BLaER1 treated with 17β-estradiol and CSF1 and Interleukin-3, amounts not matched to agents 10 nM and 100 nM (cell line): ENCODE measurements around the gene SH3GL1.

Experiments
- H3K27ac ChIP-seq, 11 experiments: shearing (Covaris generic); formaldehyde crosslinking; 2 replicates each; pipeline ENCODE4 v1.8.1; 2022
- H3K27me3 ChIP-seq, 11 experiments: shearing (Covaris generic); formaldehyde crosslinking; 2 replicates each; pipeline ENCODE4 v1.8.1; 2022
- H3K36me3 ChIP-seq, 11 experiments: shearing (Covaris generic); formaldehyde crosslinking; 2 replicates each; pipeline ENCODE4 v1.8.1; 2022
- H3K4me1 ChIP-seq, 10 experiments: shearing (Covaris generic); formaldehyde crosslinking; 2 replicates each; pipeline ENCODE4 v1.8.1; 2022
- H3K4me2 ChIP-seq, 11 experiments: shearing (Covaris generic); formaldehyde crosslinking; 2 replicates each; pipeline ENCODE4 v1.8.1; 2022
- H3K4me3 ChIP-seq, 10 experiments: shearing (Covaris generic); formaldehyde crosslinking; 2 replicates each; pipeline ENCODE4 v1.8.1; 2022
- H3K9ac ChIP-seq, 11 experiments: shearing (Covaris generic); formaldehyde crosslinking; 2 replicates each; pipeline ENCODE4 v1.8.1; 2022
- H3K9me3 ChIP-seq, 11 experiments: shearing (Covaris generic); formaldehyde crosslinking; replicated peaks in 1 of 11; 2 replicates each; pipeline ENCODE4 v1.8.1; 2022
- H4K20me1 ChIP-seq, 11 experiments: shearing (Covaris generic); formaldehyde crosslinking; 2 replicates each; pipeline ENCODE4 v1.8.1; 2022
- Cebpa-rat ChIP-seq, 11 experiments: shearing (Covaris generic); IDR thresholded peaks; 2 replicates each; pipeline ENCODE4 v1.8.1; 2022

The SH3GL1 gene

GRCh38 chr19:4428326-4428975 lies 28.1 kb upstream of the SH3GL1 start:
- H3K27ac ChIP-seq, result peak overlapping the region in 7 of 11 experiments; percentile 17 to 88 (median 77); a peak in 9 of 22 replicates
- H3K36me3 ChIP-seq, result peaks cover 36 to 100% (median 94%) of the 10 kb centered on the region in 11 experiments
- H3K4me1 ChIP-seq, result peaks cover 7 to 63% (median 46%) of the 10 kb centered on the region in 10 experiments; a peak in 18 of 20 replicates
- H3K4me2 ChIP-seq, result peak overlapping the region in 4 of 11 experiments; percentile 81 to 89 (median 88); a peak in 7 of 22 replicates
- H4K20me1 ChIP-seq, result peaks cover 0 to 46% (median 14%) of the 10 kb centered on the region in 11 experiments; a peak in 11 of 22 replicates
- no peak overlapping the region for H3K4me3 ChIP-seq
- H3K27me3 ChIP-seq, result no peaks in the 10 kb centered on the region
- peak overlapping the region in 7 of 11 experiments; percentile 7 to 73 (median 38); a peak in 10 of 22 replicates for H3K9ac ChIP-seq
- no peak for TF ChIP-seq Cebpa-rat (IDR thresholded peaks at IDR 0.05)
- no peaks in the 10 kb centered on the region for H3K9me3 ChIP-seq

- no peak overlapping the region; a peak in 1 of 22 replicates for H3K27ac ChIP-seq
- no peaks in the 10 kb centered on the region for H3K9me3 ChIP-seq
- peaks cover 0 to 44% (median 26%) of the 10 kb centered on the region in 10 experiments; a peak in 14 of 20 replicates for H3K4me1 ChIP-seq
- H3K9ac ChIP-seq, result no peak overlapping the region
- no peaks in the 10 kb centered on the region for H3K27me3 ChIP-seq
- peaks cover 0 to 40% (median 26%) of the 10 kb centered on the region in 11 experiments; a peak in 14 of 22 replicates for H4K20me1 ChIP-seq
- peaks cover 39 to 100% (median 94%) of the 10 kb centered on the region in 11 experiments for H3K36me3 ChIP-seq
- no peak for TF ChIP-seq Cebpa-rat (IDR thresholded peaks at IDR 0.05)
- no peak overlapping the region for H3K4me3 ChIP-seq
- no peak overlapping the region for H3K4me2 ChIP-seq
These were observed 25.2 kb upstream of the SH3GL1 start for GRCh38 chr19:4425537-4425936.

GRCh38 chr19:4423416-4424126 lies 23.2 kb upstream of the SH3GL1 start:
- Histone ChIP-seq H3K4me2 (peak overlapping the region in 3 of 11 experiments; percentile 11 to 25 (median 19); a peak in 4 of 22 replicates), H3K4me3 (no peak overlapping the region), H3K4me1 (peaks cover 0 to 35% (median 12%) of the 10 kb centered on the region in 10 experiments; a peak in 10 of 20 replicates), H3K9me3 (no peaks in the 10 kb centered on the region), H4K20me1 (peaks cover 0 to 57% (median 42%) of the 10 kb centered on the region in 11 experiments; a peak in 15 of 22 replicates), H3K9ac (peak overlapping the region in 1 of 11 experiments; percentile 36; a peak in 2 of 22 replicates), H3K27me3 (no peaks in the 10 kb centered on the region), H3K36me3 (peaks cover 26 to 100% (median 94%) of the 10 kb centered on the region in 11 experiments), H3K27ac (peak overlapping the region in 3 of 11 experiments; percentile 6 to 9 (median 7); a peak in 3 of 22 replicates)
- TF ChIP-seq Cebpa-rat (IDR thresholded peaks at IDR 0.05), result no peak

GRCh38 chr19:4416268-4416667 lies 15.9 kb upstream of the SH3GL1 start:
- Histone ChIP-seq H3K27ac (no peak overlapping the region), H3K36me3 (peaks cover 15 to 100% (median 98%) of the 10 kb centered on the region in 11 experiments), H3K4me3 (no peak overlapping the region)

GRCh38 chr19:4415352-4415751 lies 15.0 kb upstream of the SH3GL1 start:
- Histone ChIP-seq H3K36me3 (peaks cover 22 to 100% (median 98%) of the 10 kb centered on the region in 11 experiments), H3K27me3 (no peaks in the 10 kb centered on the region), H4K20me1 (peaks cover 0 to 100% (median 94%) of the 10 kb centered on the region in 11 experiments; a peak in 18 of 22 replicates), H3K4me2 (no peak overlapping the region), H3K9me3 (no peaks in the 10 kb centered on the region), H3K4me3 (no peak overlapping the region), H3K4me1 (peaks cover 0 to 11% (median 2%) of the 10 kb centered on the region in 10 experiments; a peak in 8 of 20 replicates), H3K27ac (no peak overlapping the region), H3K9ac (peak overlapping the region in 2 of 11 experiments; percentile 11 to 37; a peak in 1 of 22 replicates)
- no peak for TF ChIP-seq Cebpa-rat (IDR thresholded peaks at IDR 0.05)

More at GRCh38 chr19:4416268-4416667, 15.9 kb upstream of the SH3GL1 start:
- H4K20me1 ChIP-seq, result peaks cover 0 to 100% (median 94%) of the 10 kb centered on the region in 11 experiments; a peak in 18 of 22 replicates
- H3K4me2 ChIP-seq, result no peak overlapping the region
- H3K9me3 ChIP-seq, result no peaks in the 10 kb centered on the region
- H3K9ac ChIP-seq, result no peak overlapping the region
- no peaks in the 10 kb centered on the region for H3K27me3 ChIP-seq
- no peak for TF ChIP-seq Cebpa-rat (IDR thresholded peaks at IDR 0.05)
- peaks cover 0 to 16% (median 3%) of the 10 kb centered on the region in 10 experiments; a peak in 8 of 20 replicates for H3K4me1 ChIP-seq

- no peak overlapping the region for H3K4me3 ChIP-seq
- H3K9me3 ChIP-seq, result no peaks in the 10 kb centered on the region
- H3K27me3 ChIP-seq, result no peaks in the 10 kb centered on the region
- H3K4me1 ChIP-seq, result peaks cover 0 to 6% (median 0%) of the 10 kb centered on the region in 10 experiments; a peak in 7 of 20 replicates
- H3K4me2 ChIP-seq, result no peak overlapping the region
- peaks cover 27 to 100% (median 98%) of the 10 kb centered on the region in 11 experiments for H3K36me3 ChIP-seq
- TF ChIP-seq Cebpa-rat (IDR thresholded peaks at IDR 0.05), result no peak
- H3K9ac ChIP-seq, result peak overlapping the region in 2 of 11 experiments; percentile 11 to 37; a peak in 1 of 22 replicates
- H3K27ac ChIP-seq, result no peak overlapping the region
- H4K20me1 ChIP-seq, result peaks cover 0 to 100% (median 95%) of the 10 kb centered on the region in 11 experiments; a peak in 18 of 22 replicates
These were observed 14.5 kb upstream of the SH3GL1 start for GRCh38 chr19:4414800-4415321.

GRCh38 chr19:4414144-4414799 lies 13.9 kb upstream of the SH3GL1 start:
- no peak overlapping the region for H3K4me2 ChIP-seq
- H3K27me3 ChIP-seq, result no peaks in the 10 kb centered on the region
- H3K27ac ChIP-seq, result no peak overlapping the region
- no peak for TF ChIP-seq Cebpa-rat (IDR thresholded peaks at IDR 0.05)
- 0 out of 20 replicates have a peak, but pooled peaks cover 0 to 3% (median 0%) of the 10 kb centered on the region in 10 experiments for H3K4me1 ChIP-seq
- H3K4me3 ChIP-seq, result no peak overlapping the region
- H3K36me3 ChIP-seq, result peaks cover 32 to 100% (median 98%) of the 10 kb centered on the region in 11 experiments
- H3K9me3 ChIP-seq, result no peaks in the 10 kb centered on the region
- peaks cover 0 to 100% (median 97%) of the 10 kb centered on the region in 11 experiments; a peak in 18 of 22 replicates for H4K20me1 ChIP-seq
- H3K9ac ChIP-seq, result peak overlapping the region in 1 of 11 experiments; percentile 37; a peak in 2 of 22 replicates

- no peaks in the 10 kb centered on the region for H3K27me3 ChIP-seq
- H4K20me1 ChIP-seq, result peaks cover 0 to 100% (median 98%) of the 10 kb centered on the region in 11 experiments; a peak in 18 of 22 replicates
- no peak overlapping the region for H3K4me3 ChIP-seq
- no peak overlapping the region for H3K4me2 ChIP-seq
- H3K36me3 ChIP-seq, result peaks cover 37 to 100% (median 98%) of the 10 kb centered on the region in 11 experiments
- no peaks in the 10 kb centered on the region for H3K9me3 ChIP-seq
- H3K4me1 ChIP-seq, result 0 out of 20 replicates have a peak, but pooled peaks cover 0 to 3% (median 0%) of the 10 kb centered on the region in 10 experiments
- TF ChIP-seq Cebpa-rat (IDR thresholded peaks at IDR 0.05), result no peak
- H3K9ac ChIP-seq, result no peak overlapping the region; a peak in 1 of 22 replicates
- H3K27ac ChIP-seq, result no peak overlapping the region
These were observed 13.2 kb upstream of the SH3GL1 start for GRCh38 chr19:4413588-4413987.
